Activated CD4-positive, alpha-beta T cell treated with anti-CD3 and anti-CD28 coated beads, Interleukin-2, amount 50 U/mL, for 48 hours (primary cell): ENCODE results near the gene LTBP3.
"Not testable (repeated sequence)": the region's sequence is repeated elsewhere in the genome, so short reads cannot be mapped to it uniquely, and the experiment has no call there.

ENCODE experiments used
- DNase-seq, 2 experiments: peaks; one replicate each; pipeline ENCODE4 v3.0.0-alpha.2; 2020

Gene LTBP3

DNA sequence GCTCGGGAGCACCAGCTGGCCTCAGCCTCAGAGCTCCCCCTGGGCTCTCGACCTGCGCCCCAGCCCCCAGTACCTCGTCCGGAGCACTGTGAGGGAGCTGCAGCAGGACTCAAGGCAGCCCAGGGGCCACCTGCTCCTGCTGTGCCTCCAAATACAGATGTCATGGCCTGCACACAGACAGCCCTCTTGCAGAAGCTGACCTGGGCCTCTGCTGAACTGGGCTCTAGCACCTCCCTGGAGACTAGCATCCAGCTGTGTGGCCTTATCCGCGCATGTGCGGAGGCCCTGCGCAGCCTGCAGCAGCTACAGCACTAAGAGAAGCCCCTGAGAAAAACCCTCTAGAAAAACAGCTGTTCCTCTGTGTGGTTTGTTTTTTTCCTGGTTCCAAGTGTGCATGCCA lies 13.3 kb upstream of the LTBP3 start:
- no peak for DNase-seq

DNA sequence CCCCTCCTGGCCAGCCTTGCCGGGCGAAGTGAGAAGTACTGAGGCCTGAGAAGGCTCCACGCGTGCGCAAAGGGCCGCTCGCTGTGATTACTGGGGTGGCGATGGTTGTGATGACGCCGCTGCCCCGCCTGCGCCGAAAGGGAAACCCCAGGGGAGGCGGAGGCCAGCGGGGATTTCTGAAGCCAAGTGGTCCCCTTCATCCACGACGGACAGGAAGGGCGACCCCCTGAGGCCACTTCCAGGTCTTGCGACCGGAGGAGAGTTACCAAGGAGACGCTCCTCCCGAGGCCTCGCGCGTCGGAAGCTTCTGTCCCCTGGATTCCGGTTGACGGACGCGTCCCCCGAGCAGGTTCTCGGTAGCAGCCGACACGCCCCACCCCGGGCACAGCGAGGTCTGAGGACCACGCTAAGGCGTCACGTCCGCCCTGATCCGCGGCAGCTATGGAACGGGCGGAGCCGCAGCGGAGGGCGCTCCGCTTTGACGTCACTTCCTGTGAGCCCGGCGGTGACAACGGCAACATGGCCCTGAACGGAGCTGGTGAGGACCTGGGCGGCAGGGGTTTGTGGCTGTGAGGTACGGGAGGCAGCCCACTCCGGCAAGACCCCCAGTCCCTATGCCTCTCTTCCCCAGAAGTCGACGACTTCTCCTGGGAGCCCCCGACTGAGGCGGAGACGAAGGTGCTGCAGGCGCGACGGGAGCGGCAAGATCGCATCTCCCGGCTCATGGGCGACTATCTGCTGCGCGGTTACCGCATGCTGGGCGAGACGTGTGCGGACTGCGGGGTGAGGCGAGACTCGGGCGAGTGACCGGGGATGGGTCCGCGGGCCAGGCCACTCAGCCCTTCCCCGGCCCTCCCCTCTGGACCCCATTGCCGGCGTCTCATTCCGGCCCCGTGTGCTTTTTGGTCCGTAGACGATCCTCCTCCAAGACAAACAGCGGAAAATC lies 12.1 kb upstream of the LTBP3 start, which contains the start of gene ZNRD2:
Gene ZNRD2, plus strand, starts transcription at position 505 of the 946 bp plus-strand sequence. Its CDS starts 15 bp downstream, at position 520.
- DNase-seq, result peak; percentile 99

DNA sequence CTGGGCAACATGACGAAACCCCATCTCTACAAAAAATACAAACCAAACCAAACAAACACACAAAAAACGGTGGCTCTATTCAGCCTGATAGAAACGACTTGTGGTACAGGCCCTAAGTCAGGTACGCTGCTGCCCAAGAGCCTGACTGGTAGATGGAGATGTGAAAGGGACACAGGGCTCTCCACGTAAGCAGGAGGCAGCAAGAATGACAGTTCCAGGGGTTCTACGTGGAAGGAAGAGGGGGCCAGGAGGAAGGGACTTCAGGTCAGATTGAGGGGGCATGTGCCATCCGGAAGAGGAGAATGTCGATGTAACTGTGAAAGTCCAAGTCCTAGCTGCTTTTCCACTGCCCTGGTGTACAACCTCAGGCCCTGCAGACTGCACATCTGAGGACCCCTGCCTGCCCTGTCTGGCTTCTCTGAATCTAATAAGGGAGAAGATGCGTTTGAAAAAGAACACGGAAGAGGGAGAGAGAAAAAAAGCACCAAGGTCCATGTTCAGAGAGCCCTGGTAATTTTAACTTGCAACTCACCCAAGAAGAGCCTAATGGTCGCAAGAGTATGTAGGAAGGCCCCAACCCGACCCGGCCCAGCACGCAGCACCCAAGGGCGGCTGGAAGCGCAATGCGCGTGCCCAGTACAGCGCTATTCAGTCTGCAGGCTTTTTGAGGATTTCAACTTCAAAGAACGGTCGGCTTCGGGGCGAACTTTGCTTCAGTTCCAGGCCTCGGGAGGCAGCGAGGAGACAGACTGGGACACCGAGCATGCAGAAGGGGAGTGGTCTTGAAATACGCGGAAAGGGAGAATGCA lies 11.2 kb upstream of the LTBP3 start:
- DNase-seq, result no peak

DNA sequence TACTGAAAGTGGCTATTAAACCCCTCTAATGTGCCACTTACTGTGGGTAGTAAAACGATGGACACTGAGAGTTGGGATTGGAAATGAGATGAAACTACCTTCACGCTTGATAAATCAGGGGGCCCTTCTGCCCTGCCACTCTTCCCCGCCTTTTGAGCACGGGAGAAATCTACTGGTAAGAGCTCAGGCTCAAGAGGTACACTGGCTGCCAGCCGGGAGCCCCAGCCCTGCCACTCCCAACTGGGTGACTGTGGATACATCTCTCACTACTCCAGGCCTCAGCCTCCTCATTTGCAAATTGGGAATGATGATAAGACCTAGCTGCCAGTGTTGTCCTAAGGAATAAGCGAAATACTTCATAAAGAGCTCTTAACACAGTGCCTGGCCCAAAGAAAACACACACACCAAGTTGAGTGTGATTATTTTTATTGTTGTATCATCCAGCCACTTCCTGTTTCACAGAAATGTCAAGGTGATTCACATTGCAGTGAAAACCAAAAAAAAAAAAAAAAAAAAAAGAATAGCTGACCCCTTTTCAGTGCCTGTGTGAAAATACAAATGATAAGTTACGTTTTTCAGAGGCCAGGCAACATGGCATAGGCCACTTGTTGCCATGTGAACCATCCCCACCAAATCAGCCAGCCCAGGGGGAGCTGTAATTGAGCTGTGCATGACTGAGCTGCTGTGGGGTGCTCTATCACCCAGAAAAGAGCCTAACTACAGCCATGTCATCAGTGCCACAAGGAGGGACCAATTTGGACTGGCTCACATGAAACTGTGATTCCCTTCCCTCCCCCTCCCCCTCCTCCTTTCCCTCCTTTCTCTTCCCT lies 7.7 kb upstream of the LTBP3 start:
- no peak for DNase-seq

DNA sequence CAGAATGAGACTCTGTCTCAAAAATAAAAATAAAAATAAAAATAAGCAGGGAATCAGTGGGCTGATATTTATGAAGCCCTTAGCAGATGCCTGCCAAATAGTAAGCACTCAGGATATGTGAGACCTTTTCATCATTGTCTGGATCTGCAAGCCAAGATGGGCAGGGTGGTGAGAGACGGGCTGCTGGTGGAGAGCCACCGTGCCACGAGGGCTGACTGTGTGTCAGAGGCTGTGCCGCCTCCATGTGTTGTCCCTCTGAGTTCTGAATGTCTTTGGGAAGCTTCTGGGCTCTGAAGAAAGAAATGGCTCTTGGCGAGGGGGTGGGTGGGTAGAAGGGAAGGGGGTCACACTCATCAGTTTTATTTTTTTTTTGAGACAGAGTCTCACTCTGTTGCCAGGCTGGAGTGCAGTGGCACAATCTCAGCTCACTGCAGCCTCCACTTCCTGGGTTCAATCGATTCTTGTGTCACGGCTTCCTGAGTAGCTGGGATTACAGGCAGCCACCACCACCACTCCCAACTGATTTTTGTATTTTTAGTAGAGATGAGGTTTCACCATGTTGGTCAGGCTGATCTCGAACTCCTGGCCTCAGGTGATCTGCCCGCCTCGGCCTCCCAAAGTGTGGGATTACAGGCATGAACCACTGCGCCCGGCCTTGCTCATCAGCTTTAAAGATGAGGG lies 6.9 kb upstream of the LTBP3 start:
- not testable (repeated sequence) for DNase-seq

DNA sequence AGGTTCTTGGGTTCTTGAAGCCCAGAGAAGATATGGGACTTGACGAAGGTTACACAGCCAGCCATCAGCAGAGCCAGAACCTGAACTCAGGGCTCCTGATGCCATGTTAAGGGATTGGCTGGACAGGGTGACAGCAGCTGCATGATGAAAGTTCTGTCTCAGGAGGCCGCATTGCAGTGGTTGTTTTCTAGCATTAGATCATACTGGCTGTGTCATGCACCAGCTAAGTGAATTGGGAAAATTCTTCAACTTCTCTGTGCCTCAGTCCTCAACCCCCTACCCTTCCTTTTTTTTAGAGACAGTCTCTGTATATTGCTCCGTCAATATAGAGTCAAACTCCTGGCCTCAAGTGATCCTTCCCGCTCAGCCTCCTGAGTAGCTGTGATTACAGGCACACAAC lies 5.4 kb upstream of the LTBP3 start:
- no peak for DNase-seq

DNA sequence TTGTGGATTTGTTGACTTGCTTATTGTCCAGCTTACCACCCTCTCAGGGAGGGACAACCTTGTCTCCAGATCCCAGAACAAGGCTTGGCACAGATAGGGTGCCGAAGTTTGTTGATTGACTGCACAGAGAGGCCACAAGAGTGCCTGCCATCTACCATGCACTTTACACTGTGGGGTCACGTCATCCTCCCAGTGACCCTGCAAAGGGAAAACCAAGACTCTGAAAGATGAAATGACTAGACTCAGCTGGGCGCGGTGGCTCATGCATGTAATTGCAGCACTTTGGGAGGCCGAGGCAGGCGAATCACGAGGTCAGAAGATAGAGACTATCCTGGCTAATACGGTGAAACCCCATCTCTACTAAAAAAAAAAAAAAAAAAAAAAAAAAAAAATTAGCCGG lies 4.6 kb upstream of the LTBP3 start:
- DNase-seq, result no peak

DNA sequence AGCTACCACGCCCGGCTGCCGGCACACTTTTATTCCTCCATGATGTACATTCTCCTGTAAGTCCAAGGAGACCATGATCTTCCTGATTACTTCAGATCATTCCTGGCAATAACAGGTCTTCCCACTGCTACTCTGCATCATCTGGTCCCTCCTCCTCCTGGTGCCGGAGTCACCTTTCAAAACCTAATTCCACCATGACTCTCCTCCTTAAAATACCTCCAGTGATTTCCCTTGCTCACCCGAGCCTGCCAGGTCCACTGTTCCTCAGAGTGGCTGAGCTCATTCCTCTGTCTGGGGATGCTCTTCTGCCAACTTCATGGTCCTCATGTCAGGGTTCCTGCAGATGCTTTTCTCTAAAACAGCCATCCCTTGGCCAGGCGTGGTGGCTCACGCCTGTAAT lies 3.9 kb upstream of the LTBP3 start:
- DNase-seq, result no peak

DNA sequence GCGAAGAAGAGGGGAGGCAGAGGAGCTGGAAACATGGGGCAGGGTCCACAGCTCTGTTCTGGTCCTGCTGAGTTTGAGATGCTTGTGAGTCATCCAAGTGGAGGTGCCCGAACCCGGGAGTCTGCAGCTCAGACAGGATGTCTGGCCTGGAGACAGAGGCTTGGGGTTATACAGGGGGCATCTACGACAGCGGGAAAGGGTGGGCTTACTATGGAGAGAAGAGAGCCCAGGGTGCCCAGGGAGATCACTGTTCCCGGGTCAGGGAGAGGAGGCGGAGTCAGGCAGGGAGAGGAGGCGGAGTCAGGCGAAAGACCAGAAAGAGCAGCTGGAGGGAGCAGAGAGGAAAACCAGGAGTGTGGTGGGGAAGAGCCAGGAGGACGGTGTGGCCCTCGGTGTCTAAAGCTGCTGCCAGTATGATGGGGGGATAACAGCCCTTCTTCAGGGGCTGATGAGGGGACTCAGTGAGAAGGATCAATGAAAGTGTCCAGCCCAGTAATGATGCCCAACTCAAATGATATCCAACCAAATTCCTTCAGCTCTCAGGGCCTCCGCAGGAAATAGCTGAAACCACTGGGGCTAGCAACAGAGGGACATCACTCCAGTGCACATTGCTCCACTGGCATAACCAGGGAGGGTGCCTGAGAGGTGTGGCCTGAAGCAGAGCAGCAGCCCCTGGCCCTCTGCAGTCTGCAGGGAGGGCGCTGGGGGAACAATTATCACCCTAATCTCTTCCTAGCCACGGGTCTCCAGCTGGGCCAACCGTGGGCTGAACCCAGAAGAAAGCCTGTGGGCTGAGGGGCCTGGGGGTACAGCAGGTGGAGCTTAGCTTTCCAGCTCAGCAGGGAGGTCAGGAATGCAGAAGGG lies 2.6 kb upstream of the LTBP3 start:
- DNase-seq, result no peak

DNA sequence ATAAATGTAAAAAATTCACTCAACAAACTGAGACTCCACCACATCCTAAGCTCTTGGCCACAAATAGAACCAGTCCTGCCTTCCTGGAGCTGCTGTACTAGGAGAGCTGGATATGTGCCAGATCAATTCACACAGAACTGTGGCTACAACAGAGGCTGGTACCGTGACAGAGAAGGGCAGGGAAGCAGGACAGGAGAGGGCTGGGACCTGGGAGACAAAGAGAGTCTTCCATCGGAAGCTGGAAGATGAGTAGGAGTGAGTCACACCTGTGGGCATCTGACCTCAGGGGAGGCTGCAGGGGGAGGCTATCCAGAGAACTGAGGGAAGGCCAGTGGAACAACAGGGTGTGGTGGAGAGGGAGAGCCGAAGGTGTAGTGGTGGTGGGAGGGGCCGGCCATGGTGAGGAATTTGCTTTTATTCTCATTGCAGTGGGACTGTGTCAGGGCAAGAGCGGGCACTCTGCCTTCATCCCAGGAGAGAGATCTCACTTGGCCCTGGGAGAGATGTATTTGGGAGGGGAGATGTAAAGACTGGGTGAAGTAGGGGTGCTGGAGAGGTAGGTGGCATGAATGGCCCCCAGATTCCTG lies 1.9 kb upstream of the LTBP3 start:
- DNase-seq, result no peak

DNA sequence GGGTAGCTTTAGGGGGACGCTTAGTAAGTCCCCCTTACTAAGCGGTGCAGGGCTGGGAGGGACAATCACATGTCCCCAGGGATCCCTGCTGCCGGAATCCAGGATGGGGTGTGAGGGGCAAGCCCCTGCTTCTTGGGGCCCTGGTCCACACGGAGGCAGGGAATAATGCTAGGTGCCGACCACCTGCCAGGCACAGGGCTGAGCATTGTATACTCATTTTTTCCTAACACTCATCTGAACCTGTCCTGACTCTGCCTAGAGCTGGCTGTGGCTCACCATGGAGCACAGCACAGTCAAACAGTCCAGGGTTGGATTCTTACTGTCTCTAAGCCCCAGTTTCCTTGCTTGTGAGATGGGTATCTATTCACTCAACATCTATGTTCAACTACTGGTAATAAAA lies 1.4 kb upstream of the LTBP3 start:
- DNase-seq, result peak in 1 of 2 experiments; percentile 43

DNA sequence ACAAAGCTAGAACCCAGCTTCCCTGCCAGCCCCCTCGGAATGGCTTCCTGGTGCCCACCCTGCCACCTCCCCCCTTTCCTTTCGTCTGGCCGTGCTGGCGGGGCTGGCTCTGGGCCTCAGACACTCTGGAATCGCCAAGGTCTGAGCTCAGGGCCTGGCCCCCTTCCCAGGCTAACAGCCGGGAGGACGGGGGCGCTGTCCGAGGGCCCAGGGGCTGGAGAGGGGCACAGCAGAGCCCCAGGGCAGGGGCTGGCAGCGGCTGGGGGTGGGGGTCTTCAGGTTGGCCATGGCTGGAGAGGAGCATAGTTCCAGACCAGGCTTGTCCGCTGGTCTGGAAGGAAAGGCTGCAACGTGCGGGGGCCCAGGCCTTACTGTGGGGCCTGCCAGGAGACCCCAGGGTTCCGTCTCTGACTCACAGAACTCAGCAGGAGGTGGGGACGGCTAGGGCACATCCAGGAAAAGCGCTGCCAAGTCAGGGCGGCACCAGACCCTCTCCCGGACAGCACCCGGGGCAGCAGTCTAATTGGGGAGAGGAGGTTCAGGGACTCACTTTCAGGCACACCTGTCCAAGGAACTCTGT lies 861 bp upstream of the LTBP3 start:
- no peak for DNase-seq

DNA sequence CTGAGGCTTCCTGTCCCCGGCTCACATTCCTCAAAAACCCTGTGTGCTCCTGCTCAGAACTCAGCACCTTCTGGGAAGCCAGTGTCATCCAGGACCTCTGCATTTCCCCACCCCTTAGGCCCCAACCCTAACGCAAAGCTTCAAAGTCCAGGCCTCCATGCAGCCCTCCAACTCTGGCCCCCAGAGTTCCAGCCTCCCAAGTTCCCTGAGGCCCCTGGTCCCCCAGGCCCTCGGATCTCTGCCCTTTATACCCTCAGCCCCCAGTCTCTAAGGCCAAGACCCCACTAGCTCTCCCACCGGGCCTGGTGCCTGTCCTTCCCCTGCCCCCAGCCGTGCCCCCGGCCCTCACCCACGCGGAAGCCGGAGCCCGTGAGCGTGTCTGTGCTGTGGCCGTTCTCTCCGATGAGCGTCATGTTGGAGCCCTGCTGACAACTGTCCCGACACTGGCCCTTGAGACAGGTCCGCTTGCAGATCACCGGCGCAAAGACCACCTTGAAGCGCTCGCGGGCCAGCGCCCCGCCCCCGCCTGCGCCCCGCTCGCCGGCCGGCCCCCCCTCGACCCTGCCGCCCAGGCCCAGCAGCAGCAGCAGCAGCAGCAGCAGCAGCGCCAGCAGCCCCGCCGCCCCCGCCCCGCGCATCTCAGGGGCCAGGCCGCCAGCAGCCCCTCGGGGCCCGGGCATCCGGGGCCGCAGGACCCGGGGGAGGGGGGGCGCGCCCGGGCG lies 718 bp downstream of the LTBP3 start:
- DNase-seq, result peak in 1 of 2 experiments; percentile 45

DNA sequence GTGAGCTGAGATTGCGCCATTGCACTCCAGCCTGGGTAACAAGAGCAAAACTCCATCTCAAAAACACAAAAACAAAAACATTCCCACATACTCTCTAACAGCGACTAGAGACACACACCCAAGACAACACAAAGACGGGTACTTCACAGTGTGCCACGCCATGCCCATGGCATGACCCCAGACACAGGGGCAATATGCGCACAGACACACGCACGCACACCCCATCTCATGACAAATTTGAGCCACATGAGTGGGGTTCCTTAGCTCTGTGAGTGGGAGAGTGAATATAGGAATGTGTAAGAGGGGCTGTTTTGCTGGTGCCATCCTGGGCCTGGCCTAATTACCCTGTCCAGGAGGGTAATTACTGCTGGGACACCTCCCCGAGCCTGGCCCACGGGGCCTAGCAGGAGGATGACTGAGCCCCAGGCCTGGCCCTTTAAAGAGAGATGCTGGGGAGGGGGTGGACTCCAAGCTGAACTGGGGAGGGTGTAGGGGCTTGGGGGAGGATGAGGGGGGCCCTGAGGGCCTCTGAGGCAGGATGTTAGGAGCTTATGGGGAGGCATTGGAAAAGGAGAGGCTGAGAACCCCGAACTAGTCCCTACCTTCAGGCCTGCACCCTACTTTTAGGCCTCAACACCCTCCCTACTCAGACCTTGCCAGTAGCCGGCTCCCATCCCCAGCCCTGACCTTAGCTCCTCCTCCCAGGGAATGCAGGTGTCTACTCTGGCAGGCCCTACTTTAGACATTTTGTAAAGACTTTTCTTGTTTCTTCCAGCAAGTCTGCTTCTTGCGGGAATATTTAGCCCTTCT lies 1.5 kb downstream of the LTBP3 start:
- DNase-seq, result no peak

DNA sequence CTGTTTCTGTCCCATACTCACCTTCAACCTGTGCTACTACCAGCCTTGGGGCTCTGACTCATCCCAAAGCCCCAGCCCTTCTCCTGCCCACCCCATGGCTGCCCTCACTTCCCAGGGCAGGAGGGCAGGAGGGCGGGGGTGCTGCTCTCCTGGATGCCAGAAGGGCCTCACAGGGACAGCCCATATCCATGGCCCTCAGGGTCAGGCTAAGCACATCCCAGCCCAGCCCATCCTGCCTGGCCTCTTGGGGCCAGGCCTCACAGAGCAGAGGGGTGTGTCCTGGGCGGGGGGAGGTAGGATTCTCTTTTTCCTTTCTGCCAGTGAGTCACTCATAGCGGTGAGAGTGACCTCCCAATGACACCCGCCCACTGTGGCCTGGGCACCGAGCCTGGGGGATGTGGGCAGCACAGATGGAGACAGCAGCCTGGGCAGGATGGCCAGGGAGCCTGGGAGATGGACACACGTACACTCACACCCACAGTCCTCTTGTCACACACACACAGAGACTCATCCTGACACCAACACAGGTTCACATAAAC lies 2.4 kb downstream of the LTBP3 start:
- DNase-seq, result peak; percentile 43 to 59

DNA sequence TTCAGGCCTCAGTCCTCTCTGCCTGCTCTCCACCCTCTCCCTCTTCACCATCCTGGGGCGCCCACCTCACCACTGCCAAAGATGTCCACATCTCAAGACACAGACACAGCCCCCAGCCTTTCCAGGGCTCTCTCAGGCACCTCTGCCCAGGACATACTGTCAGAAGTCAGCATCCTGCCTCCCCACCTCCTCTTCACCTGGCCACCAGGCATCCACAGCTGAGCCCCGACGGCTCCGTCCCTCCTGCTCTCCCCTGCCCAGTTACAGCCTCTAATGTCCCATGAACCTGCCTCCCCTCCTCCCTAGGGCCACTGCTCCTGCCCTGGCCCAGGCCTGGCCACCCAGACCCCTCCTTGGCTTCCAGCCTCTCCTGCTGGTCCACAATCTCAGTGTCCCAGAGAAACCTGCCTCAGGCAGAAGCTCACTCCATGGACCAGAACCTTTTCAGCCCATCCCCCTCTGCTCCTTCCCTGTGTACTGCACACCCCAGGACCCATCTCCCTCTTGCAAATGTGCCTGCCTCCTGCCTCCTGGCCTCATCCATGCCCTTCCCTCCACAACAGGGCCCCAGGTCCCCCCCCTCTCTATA lies 3.2 kb downstream of the LTBP3 start:
- no peak for DNase-seq

DNA sequence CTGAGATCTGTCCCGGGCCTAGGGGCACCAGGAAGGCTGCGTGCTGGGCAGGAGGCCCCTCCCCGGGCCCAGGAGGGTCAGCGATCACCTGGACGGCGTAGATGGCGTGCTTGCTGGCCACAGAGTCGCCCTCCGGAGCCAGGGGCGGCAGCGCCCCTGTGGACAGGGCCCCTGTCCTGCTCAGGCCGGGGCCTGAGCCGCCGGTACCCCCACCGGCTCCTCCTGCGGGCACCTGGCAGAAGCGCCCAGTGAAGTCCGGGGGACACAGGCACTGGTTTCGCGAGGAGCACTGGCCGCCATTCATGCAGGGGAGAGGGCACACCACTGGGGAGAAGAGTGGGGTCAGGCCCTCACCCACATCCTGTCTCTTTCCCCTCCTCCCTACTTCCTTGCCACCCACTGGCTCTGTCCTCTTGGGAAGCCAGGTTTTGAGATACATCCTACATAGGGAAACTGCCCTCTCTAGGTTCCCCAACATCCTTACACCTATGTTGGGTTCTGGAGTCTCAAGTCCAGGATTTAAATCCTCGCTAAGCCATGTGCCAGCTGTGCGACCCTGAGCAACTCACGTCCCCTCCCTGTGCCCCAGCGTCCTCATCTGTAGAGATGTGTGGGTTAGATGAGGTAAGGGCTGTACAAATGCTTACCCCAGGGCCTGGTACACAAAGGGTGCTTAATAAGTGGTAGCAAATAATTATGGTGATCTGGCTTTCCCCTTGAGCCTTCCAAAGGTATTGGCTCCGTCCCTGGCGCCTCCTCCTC lies 3.9 kb downstream of the LTBP3 start:
- no peak for DNase-seq
